Muscle layer of duodenum (tissue), 2 donors: Measurements from ENCODE around the gene LARP4.
"Not testable (repeated sequence)": the region's sequence is repeated elsewhere in the genome, so short reads cannot be mapped to it uniquely, and the experiment has no call there.

Experiments
- H3K27ac ChIP-seq: one replicate; pipeline ENCODE4 v1.7.0; 2013; ENCODE audit warnings: mild to moderate bottlenecking, low read length
- H3K27me3 ChIP-seq: one replicate; pipeline ENCODE4 v1.7.0; 2013; ENCODE audit warnings: low read depth, mild to moderate bottlenecking, control low read depth, low read length
- H3K36me3 ChIP-seq, 2 donors: one replicate each; pipeline ENCODE4 v1.7.0; 2013; ENCODE audit warnings: low read length in 2 of 2, control low read depth in 1 of 2, mild to moderate bottlenecking in 1 of 2; ENCODE audit not compliant: insufficient read depth in 2 of 2, control insufficient read depth in 1 of 2
- H3K4me1 ChIP-seq, 2 donors: one replicate each; pipeline ENCODE4 v1.7.0; 2013; ENCODE audit warnings: low read length in 2 of 2, mild to moderate bottlenecking in 2 of 2, control low read depth in 1 of 2, moderate library complexity in 1 of 2; ENCODE audit not compliant: insufficient read depth in 2 of 2, control insufficient read depth in 1 of 2
- H3K4me3 ChIP-seq, 2 donors: one replicate each; pipeline ENCODE4 v1.7.0; 2013; ENCODE audit warnings: low read length in 2 of 2, low read depth in 1 of 2, mild to moderate bottlenecking in 1 of 2
- H3K9me3 ChIP-seq, 2 donors: one replicate each; pipeline ENCODE4 v1.7.0; 2013; ENCODE audit warnings: low read length in 2 of 2, control low read depth in 1 of 2, mild to moderate bottlenecking in 1 of 2; ENCODE audit not compliant: control insufficient read depth in 1 of 2
- donor health status: healthy.

Gene LARP4

GRCh38 chr12:50375802-50376201, 24.9 kb upstream of the LARP4 start:
- no peaks in the 10 kb centered on the region for H3K36me3 ChIP-seq
- no peak overlapping the region for H3K4me3 ChIP-seq
- no peak overlapping the region for H3K27ac ChIP-seq
- H3K27me3 ChIP-seq = no peaks in the 10 kb centered on the region
- H3K9me3 ChIP-seq = no peaks in the 10 kb centered on the region
- no peaks in the 10 kb centered on the region for H3K4me1 ChIP-seq

DNA sequence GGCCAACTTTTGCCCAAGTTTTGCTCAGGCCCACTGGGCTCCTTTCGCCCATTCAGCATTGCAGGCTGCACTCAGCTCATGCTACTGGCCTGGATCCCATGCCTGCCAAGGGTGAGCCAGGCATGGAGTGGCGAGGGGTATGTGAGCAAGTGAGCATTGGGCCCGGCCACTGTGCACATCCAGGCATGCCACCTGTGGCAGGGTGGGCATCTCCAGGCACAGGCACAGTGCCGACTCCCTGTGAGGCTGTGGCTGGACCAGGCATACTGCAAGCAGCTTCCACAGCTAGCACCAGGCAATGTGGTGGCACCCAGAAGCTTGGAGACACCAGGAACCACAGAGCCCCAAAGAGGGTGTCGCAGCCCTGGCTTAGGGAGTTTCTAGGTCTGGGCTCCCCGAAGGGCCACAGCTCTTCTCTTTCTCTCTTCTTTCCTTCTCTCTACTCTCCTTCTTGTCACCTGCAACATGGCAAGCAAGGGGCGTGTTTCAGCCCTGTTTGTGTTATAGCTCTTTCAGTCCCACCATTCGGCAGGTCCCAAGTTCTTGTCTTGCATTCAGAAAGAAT, 19.8 kb upstream of the LARP4 start:
- no peaks in the 10 kb centered on the region for H3K27me3 ChIP-seq
- no peaks in the 10 kb centered on the region for H3K9me3 ChIP-seq
- H3K4me3 ChIP-seq = no peak overlapping the region
- no peaks in the 10 kb centered on the region for H3K36me3 ChIP-seq
- H3K4me1 ChIP-seq = no peaks in the 10 kb centered on the region
- no peak overlapping the region for H3K27ac ChIP-seq

- H3K9me3 ChIP-seq = no peaks in the 10 kb centered on the region
- H3K4me3 ChIP-seq = no peak overlapping the region
- H3K27ac ChIP-seq = no peak overlapping the region
- H3K36me3 ChIP-seq = no peaks in the 10 kb centered on the region
- H3K27me3 ChIP-seq = no peaks in the 10 kb centered on the region
- no peaks in the 10 kb centered on the region for H3K4me1 ChIP-seq
Observed at GRCh38 chr12:50387487-50387886, 13.2 kb upstream of the LARP4 start.

- no peak overlapping the region for H3K4me3 ChIP-seq
- no peaks in the 10 kb centered on the region for H3K9me3 ChIP-seq
- no peak overlapping the region for H3K27ac ChIP-seq
- H3K27me3 ChIP-seq = no peaks in the 10 kb centered on the region
- H3K36me3 ChIP-seq = no peaks in the 10 kb centered on the region
- H3K4me1 ChIP-seq = no peaks in the 10 kb centered on the region
Observed at GRCh38 chr12:50387972-50388478, 12.7 kb upstream of the LARP4 start.

DNA sequence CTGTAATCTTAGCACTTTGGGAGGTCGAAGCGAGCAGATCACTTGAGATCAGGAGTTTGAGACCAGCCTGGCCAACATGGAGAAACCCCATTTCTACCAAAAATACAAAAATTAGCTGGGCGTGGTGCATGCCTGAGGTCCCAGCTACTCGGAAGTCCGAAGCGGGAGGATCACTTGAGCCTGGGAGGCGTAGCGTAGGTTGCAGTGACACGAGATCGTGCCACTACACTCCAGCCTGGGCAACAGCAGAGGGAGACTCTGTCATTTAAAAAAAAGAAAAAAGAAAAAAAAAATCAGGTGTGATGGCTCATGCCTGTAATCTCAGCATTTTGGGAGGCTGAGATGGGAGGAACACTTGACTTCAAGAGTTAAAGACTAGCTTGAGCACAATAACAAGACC, 11.9 kb upstream of the LARP4 start:
- not testable (repeated sequence) for H3K27me3 ChIP-seq, H3K4me1 ChIP-seq, H3K36me3 ChIP-seq, H3K9me3 ChIP-seq, H3K27ac ChIP-seq, H3K4me3 ChIP-seq

DNA sequence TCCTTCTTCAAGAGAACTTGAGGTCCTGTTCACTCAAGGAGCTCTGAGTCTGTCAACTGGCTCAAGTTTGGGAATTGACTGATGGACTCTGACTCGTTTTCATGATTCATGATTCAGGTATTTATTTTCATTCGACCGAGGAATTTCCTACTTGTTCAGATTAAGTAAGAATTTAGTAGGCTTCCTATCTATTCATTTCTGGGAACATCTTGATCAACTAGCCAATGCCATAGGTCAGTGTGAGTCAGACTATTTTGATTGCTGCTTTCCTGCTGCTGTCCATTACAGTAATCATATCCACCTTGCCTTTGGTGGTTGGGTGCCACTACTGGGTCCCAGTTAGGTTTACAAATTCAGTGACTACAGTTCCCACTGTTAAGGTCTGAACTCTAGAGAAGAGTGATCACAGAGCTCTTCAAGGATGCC, 10.4 kb upstream of the LARP4 start:
- H3K36me3 ChIP-seq = no peaks in the 10 kb centered on the region
- H3K27me3 ChIP-seq = no peaks in the 10 kb centered on the region
- H3K4me3 ChIP-seq = no peak overlapping the region
- no peaks in the 10 kb centered on the region for H3K4me1 ChIP-seq
- no peaks in the 10 kb centered on the region for H3K9me3 ChIP-seq
- H3K27ac ChIP-seq = no peak overlapping the region

- Histone ChIP-seq H3K9me3 (no peaks in the 10 kb centered on the region), H3K27ac (no peak overlapping the region), H3K36me3 (no peaks in the 10 kb centered on the region), H3K4me1 (no peaks in the 10 kb centered on the region), H3K4me3 (no peak overlapping the region), H3K27me3 (no peaks in the 10 kb centered on the region)
Observed at GRCh38 chr12:50394469-50395029, 6.1 kb upstream of the LARP4 start.

- Histone ChIP-seq H3K36me3 (peaks cover 0 to 8% of the 10 kb centered on the region in 2 donors), H3K27ac (no peak overlapping the region), H3K9me3 (no peaks in the 10 kb centered on the region), H3K27me3 (no peaks in the 10 kb centered on the region), H3K4me1 (no peaks in the 10 kb centered on the region), H3K4me3 (no peak overlapping the region)
Observed at GRCh38 chr12:50397117-50397650, 3.5 kb upstream of the LARP4 start.

- H3K4me3 ChIP-seq = no peak overlapping the region
- peaks cover 4 to 14% of the 10 kb centered on the region in 2 donors for H3K4me1 ChIP-seq
- H3K27me3 ChIP-seq = no peaks in the 10 kb centered on the region
- H3K36me3 ChIP-seq = peaks cover 0 to 8% of the 10 kb centered on the region in 2 donors
- H3K27ac ChIP-seq = no peak overlapping the region
- H3K9me3 ChIP-seq = no peaks in the 10 kb centered on the region
Observed at GRCh38 chr12:50398931-50399330, 1.8 kb upstream of the LARP4 start.

GRCh38 chr12:50400104-50400637, 514 bp upstream of the LARP4 start:
- Histone ChIP-seq H3K27ac (peak overlapping the region; percentile 97), H3K4me1 (peaks cover 4 to 20% of the 10 kb centered on the region in 2 donors), H3K9me3 (no peaks in the 10 kb centered on the region), H3K4me3 (peak overlapping the region; percentile 78 to 82), H3K36me3 (peaks cover 0 to 8% of the 10 kb centered on the region in 2 donors), H3K27me3 (no peaks in the 10 kb centered on the region)

DNA sequence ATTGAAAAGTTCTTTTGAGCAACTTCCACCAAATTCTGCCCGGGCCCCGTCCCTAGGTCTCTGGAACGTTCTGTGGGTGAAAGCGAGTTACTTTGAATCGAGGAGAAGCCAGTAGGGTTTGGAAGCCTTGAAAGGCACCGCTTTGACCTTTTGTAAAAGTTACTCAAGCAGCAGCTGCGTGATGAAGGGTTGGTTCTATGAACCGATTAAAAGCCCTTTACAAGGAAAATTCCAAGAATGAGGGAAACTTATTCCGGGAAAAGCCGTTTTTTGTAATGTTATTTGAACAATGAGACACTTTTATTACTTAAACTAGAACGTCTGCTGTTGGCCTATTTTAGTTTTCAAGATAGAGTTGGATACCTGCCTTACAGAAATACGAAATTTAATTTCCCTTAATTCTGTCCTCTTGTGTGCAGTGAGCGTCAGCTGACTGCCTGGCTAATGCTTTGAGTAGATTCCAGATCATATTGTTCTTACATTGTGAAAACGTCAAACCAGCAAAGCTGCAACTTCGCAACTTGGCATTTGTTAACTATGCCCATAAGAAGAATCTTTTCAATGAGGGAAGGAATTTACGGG, 906 bp downstream of the LARP4 start:
- Histone ChIP-seq H3K36me3 (peaks cover 0 to 8% of the 10 kb centered on the region in 2 donors), H3K27ac (peak overlapping the region; percentile 97)

More for the DNA sequence above, 906 bp downstream of the LARP4 start:
- no peaks in the 10 kb centered on the region for H3K9me3 ChIP-seq
- peaks cover 4 to 20% of the 10 kb centered on the region in 2 donors for H3K4me1 ChIP-seq
- peak overlapping the region; percentile 78 to 82 for H3K4me3 ChIP-seq
- no peaks in the 10 kb centered on the region for H3K27me3 ChIP-seq
